ENCODE data around the gene OGFR. TPM values are rescaled to one million over a fixed set of nuclear protein-coding genes. Genes with fewer than 3 reads are reported as not detected.

The OGFR gene
- polyA plus RNA-seq, 3 donors = 47.8 to 114 (median 79.3) TPM

- Mint-ChIP-seq H3K9me3 (no peaks in the 10 kb centered on the region), H3K4me1 (peaks cover 28% of the 10 kb centered on the region), H3K27me3 (ENCODE audit: low read depth in 3 of 3) (peaks cover 9 to 25% (median 12%) of the 10 kb centered on the region in 3 donors), H3K36me3 (peaks cover 51 to 76% of the 10 kb centered on the region in 2 donors), H3K27ac (peak overlapping the region in 1 of 7 donors; percentile 63), H3K4me3 (no peak overlapping the region)
- H3K4me3 ChIP-seq (replicated peaks in 1 of 3; ENCODE audit: low read depth in 2 of 3, low read length in 3 of 3) = no peak overlapping the region
- H3K27ac ChIP-seq (ENCODE audit: low read depth in 1 of 2, low read length in 2 of 2) = no peak overlapping the region
- H3K36me3 ChIP-seq (replicated peaks in 1 of 2; ENCODE audit: control insufficient read depth in 1 of 2, insufficient read depth in 2 of 2, low read length in 2 of 2) = peaks cover 67 to 76% of the 10 kb centered on the region in 2 donors
- no peaks in the 10 kb centered on the region for H3K9me3 ChIP-seq (replicated peaks in 1 of 2; ENCODE audit: control insufficient read depth in 1 of 2, insufficient read depth in 1 of 2, low read length in 2 of 2)
- peaks cover 55% of the 10 kb centered on the region for H3K79me2 ChIP-seq (ENCODE audit: insufficient read depth, low read length)
- H3K27me3 ChIP-seq (ENCODE audit: control insufficient read depth in 2 of 2, insufficient read depth in 2 of 2, low read length in 2 of 2) = peaks cover 0 to 9% of the 10 kb centered on the region in 2 donors
- H2AFZ ChIP-seq (ENCODE audit: insufficient read depth, low read depth, low read length, poor library complexity, severe bottlenecking) = no peak overlapping the region
- TF ChIP-seq CTCF (IDR thresholded peaks at IDR 0.05) = no peak
- intact Hi-C loops (cut with micrococcal nuclease) = loop anchor here (5.0 to 10.0 kb wide), 7 partner anchors 142 to 665 kb away; partner anchors contain the start of genes ADRM1 (in 2 of the 2), PSMA7 (in 1 of the 2), RPS21 (in 1 of the 2) and SS18L1 (in 1 of the 2)
- H3K4me2 ChIP-seq (replicated peaks; ENCODE audit: extremely low read depth, low read length, poor library complexity, severe bottlenecking) = no peak overlapping the region
- 96% methylated on average over 21 of the region's 24 CpGs for WGBS (ENCODE audit: insufficient coverage)
- H4K20me1 ChIP-seq (ENCODE audit: insufficient read depth, low read length) = peaks cover 94% of the 10 kb centered on the region
- no peak overlapping the region for H3K9ac ChIP-seq (ENCODE audit: insufficient read depth, low read length, poor library complexity, severe bottlenecking)
- DNase-seq = no peak
- peaks cover 30 to 41% of the 10 kb centered on the region in 2 donors for H3K4me1 ChIP-seq (ENCODE audit: control insufficient read depth in 1 of 2, insufficient read depth in 2 of 2, low read length in 2 of 2)
Observed at GRCh38 chr20:62809530-62810428, 5.1 kb downstream of the OGFR start.

- peaks cover 24 to 41% (median 26%) of the 10 kb centered on the region in 3 donors for H3K27me3 Mint-ChIP-seq (ENCODE audit: low read depth in 3 of 3)
- DNase-seq = no peak
- H3K4me1 ChIP-seq (ENCODE audit: control insufficient read depth in 1 of 2, insufficient read depth in 2 of 2, low read length in 2 of 2) = peaks cover 28 to 47% of the 10 kb centered on the region in 2 donors
- peaks cover 37% of the 10 kb centered on the region for H3K4me1 Mint-ChIP-seq
- peaks cover 5 to 25% of the 10 kb centered on the region in 2 donors for H3K27me3 ChIP-seq (ENCODE audit: control insufficient read depth in 2 of 2, insufficient read depth in 2 of 2, low read length in 2 of 2)
- H3K36me3 Mint-ChIP-seq = peaks cover 49 to 70% of the 10 kb centered on the region in 2 donors
- H3K79me2 ChIP-seq (ENCODE audit: insufficient read depth, low read length) = peaks cover 40% of the 10 kb centered on the region
- no peak overlapping the region for H3K27ac ChIP-seq (ENCODE audit: low read depth in 1 of 2, low read length in 2 of 2)
- H3K9me3 Mint-ChIP-seq = peaks cover 0 to 4% (median 0%) of the 10 kb centered on the region in 7 donors
- H3K27ac Mint-ChIP-seq = no peak overlapping the region
- peaks cover 100% of the 10 kb centered on the region for H4K20me1 ChIP-seq (ENCODE audit: insufficient read depth, low read length)
- intact Hi-C loops (cut with micrococcal nuclease) = loop anchor here in 1 of 2 donors (5.0 kb wide), 1 partner anchor 309 kb away; no protein-coding TSS in a partner anchor
- H2AFZ ChIP-seq (ENCODE audit: insufficient read depth, low read depth, low read length, poor library complexity, severe bottlenecking) = no peak overlapping the region
- no peak overlapping the region for H3K4me3 ChIP-seq (replicated peaks in 1 of 3; ENCODE audit: low read depth in 2 of 3, low read length in 3 of 3)
- H3K4me3 Mint-ChIP-seq = no peak overlapping the region
- TF ChIP-seq CTCF (IDR thresholded peaks at IDR 0.05) = no peak
- H3K9ac ChIP-seq (ENCODE audit: insufficient read depth, low read length, poor library complexity, severe bottlenecking) = no peak overlapping the region
- no peaks in the 10 kb centered on the region for H3K9me3 ChIP-seq (replicated peaks in 1 of 2; ENCODE audit: control insufficient read depth in 1 of 2, insufficient read depth in 1 of 2, low read length in 2 of 2)
- H3K4me2 ChIP-seq (replicated peaks; ENCODE audit: extremely low read depth, low read length, poor library complexity, severe bottlenecking) = no peak overlapping the region
- H3K36me3 ChIP-seq (replicated peaks in 1 of 2; ENCODE audit: control insufficient read depth in 1 of 2, insufficient read depth in 2 of 2, low read length in 2 of 2) = peaks cover 67 to 76% of the 10 kb centered on the region in 2 donors
- WGBS (ENCODE audit: insufficient coverage) = 96% methylated on average over 21 of the region's 21 CpGs
Observed at GRCh38 chr20:62811320-62811719, 6.7 kb downstream of the OGFR start.
